HEK293T (cell line): ENCODE measurements around the gene AGBL1.

Experiments used
- CTCF ChIA-PET: fragments of 350-600 bp; formaldehyde crosslinking; extraction: SDS; loops from one replicate; lab custom pipeline; 2021; ENCODE audit warnings: antibody characterized with exemption, inconsistent platforms; lab: Yijun Ruan, JAX
- POLR2A ChIA-PET: fragments of 350-600 bp; formaldehyde crosslinking; extraction: SDS; loops from one replicate; lab custom pipeline; 2020; ENCODE audit warnings: antibody characterized with exemption, inconsistent platforms; lab: Yijun Ruan, JAX
- DNase-seq: peaks from one replicate; pipeline ENCODE4 v3.0.0; 2012; ENCODE audit warnings: mixed read lengths; ENCODE audit errors: extremely low spot score
- ARNT ChIP-seq: fragments of 450-650 bp; IDR thresholded peaks from 2 replicates; pipeline ENCODE4 v1.6.1; 2017; ENCODE audit warnings: mild to moderate bottlenecking
- BHLHE40 ChIP-seq: fragments of 450-650 bp; IDR thresholded peaks from 2 replicates; pipeline ENCODE4 v1.6.1; 2016; ENCODE audit warnings: mild to moderate bottlenecking, moderate library complexity, borderline replicate concordance
- CTBP1 ChIP-seq: fragments of 450-650 bp; IDR thresholded peaks from 2 replicates; pipeline ENCODE4 v1.6.1; 2016; ENCODE audit warnings: borderline replicate concordance
- ELF4 ChIP-seq: fragments of 450-650 bp; IDR thresholded peaks from 2 replicates; pipeline ENCODE4 v1.6.1; 2017; ENCODE audit warnings: antibody characterized with exemption
- FOXA1 ChIP-seq: fragments of 450-650 bp; IDR thresholded peaks from 2 replicates; pipeline ENCODE4 v1.6.1; 2016; ENCODE audit warnings: mild to moderate bottlenecking
- FOXK2 ChIP-seq: fragments of 450-650 bp; IDR thresholded peaks from 2 replicates; pipeline ENCODE4 v1.6.1; 2016; ENCODE audit warnings: mild to moderate bottlenecking
- FOXM1 ChIP-seq: fragments of 450-650 bp; IDR thresholded peaks from 2 replicates; pipeline ENCODE4 v1.6.1; 2017; ENCODE audit warnings: mild to moderate bottlenecking, borderline replicate concordance
- HDGF ChIP-seq: fragments of 450-650 bp; IDR thresholded peaks from 2 replicates; pipeline ENCODE4 v1.6.1; 2017; ENCODE audit warnings: antibody characterized with exemption, borderline replicate concordance
- L3MBTL2 ChIP-seq: fragments of 450-650 bp; conservative IDR thresholded peaks from 2 replicates; pipeline ENCODE4 v1.6.1; 2016; ENCODE audit warnings: mild to moderate bottlenecking
- LEF1 ChIP-seq: fragments of 450-650 bp; IDR thresholded peaks from 2 replicates; pipeline ENCODE4 v1.6.1; 2017; ENCODE audit warnings: mild to moderate bottlenecking, borderline replicate concordance
- NFRKB ChIP-seq: fragments of 450-650 bp; IDR thresholded peaks from 2 replicates; pipeline ENCODE4 v1.6.1; 2016; ENCODE audit warnings: mild to moderate bottlenecking, moderate library complexity
- PKNOX1 ChIP-seq: fragments of 450-650 bp; IDR thresholded peaks from 2 replicates; pipeline ENCODE4 v1.6.1; 2016
- SP1 ChIP-seq: fragments of 450-650 bp; IDR thresholded peaks from 2 replicates; pipeline ENCODE4 v1.6.1; 2017
- SUZ12 ChIP-seq: fragments of 450-650 bp; IDR thresholded peaks from 2 replicates; pipeline ENCODE4 v1.6.1; 2016; ENCODE audit warnings: mild to moderate bottlenecking
- TARDBP ChIP-seq: fragments of 450-650 bp; IDR thresholded peaks from 2 replicates; pipeline ENCODE4 v1.6.1; 2016
- ZNF384 ChIP-seq: fragments of 450-650 bp; IDR thresholded peaks from 2 replicates; pipeline ENCODE4 v1.6.1; 2016

Gene AGBL1

GRCh38 chr15:86135041-86135440 is 55.4 kb downstream of the AGBL1 start:
- TF ChIP-seq TARDBP: no peak
- no peak for TF ChIP-seq FOXK2
- TF ChIP-seq HDGF: no peak
- no peak for TF ChIP-seq ELF4
- no peak for TF ChIP-seq FOXA1
- TF ChIP-seq L3MBTL2: no peak
- TF ChIP-seq BHLHE40: no peak
- no peak for TF ChIP-seq NFRKB
- TF ChIP-seq SP1: no peak
- TF ChIP-seq ZNF384: no peak
- TF ChIP-seq PKNOX1: no peak
- no peak for TF ChIP-seq ARNT
- no peak for TF ChIP-seq LEF1
- ChIA-PET POLR2A (no interaction called here), CTCF (no interaction called here)
- DNase-seq: no peak

GRCh38 chr15:86136861-86137260 is 57.2 kb downstream of the AGBL1 start:
- POLR2A ChIA-PET: no interaction called here
- CTCF ChIA-PET: interaction anchor here (0.8 kb wide), 1 partner anchor 271 kb away, joined by 3 read pairs; no protein-coding TSS in a partner anchor
- DNase-seq: no peak
- no peak for TF ChIP-seq NFRKB
- TF ChIP-seq CTBP1: no peak
- no peak for TF ChIP-seq LEF1
- no peak for TF ChIP-seq TARDBP
- no peak for TF ChIP-seq L3MBTL2
- no peak for TF ChIP-seq FOXM1
- no peak for TF ChIP-seq HDGF

- TF ChIP-seq FOXM1 (no peak), FOXA1 (no peak), FOXK2 (no peak), SUZ12 (no peak), L3MBTL2 (no peak), TARDBP (no peak), ZNF384 (no peak), HDGF (no peak), NFRKB (no peak), ELF4 (no peak), ARNT (no peak), LEF1 (no peak), BHLHE40 (no peak), SP1 (no peak), PKNOX1 (no peak), CTBP1 (no peak)
- ChIA-PET POLR2A (no interaction called here), CTCF (no interaction called here)
- DNase-seq: no peak
Measured at GRCh38 chr15:86138798-86139197, 59.1 kb downstream of the AGBL1 start.

- POLR2A ChIA-PET: no interaction called here
- peak; percentile 67 for DNase-seq
- CTCF ChIA-PET: no interaction called here
- TF ChIP-seq PKNOX1: no peak
- TF ChIP-seq SUZ12: no peak
- no peak for TF ChIP-seq L3MBTL2
- TF ChIP-seq ZNF384: no peak
- no peak for TF ChIP-seq NFRKB
- TF ChIP-seq HDGF: no peak
Measured at GRCh38 chr15:86139828-86140227, 60.2 kb downstream of the AGBL1 start.

GRCh38 chr15:86154705-86155104 is 75.0 kb downstream of the AGBL1 start:
- POLR2A ChIA-PET: no interaction called here
- TF ChIP-seq TARDBP (no peak), HDGF (no peak), L3MBTL2 (no peak), FOXM1 (no peak), BHLHE40 (no peak), SUZ12 (no peak), SP1 (no peak), ELF4 (no peak), FOXA1 (no peak), NFRKB (no peak), CTBP1 (no peak), FOXK2 (no peak), ARNT (no peak), ZNF384 (no peak), LEF1 (no peak), PKNOX1 (no peak)
- CTCF ChIA-PET: no interaction called here
- no peak for DNase-seq

- TF ChIP-seq BHLHE40: no peak
- TF ChIP-seq PKNOX1: no peak
- TF ChIP-seq ARNT: no peak
- TF ChIP-seq FOXM1: no peak
- no peak for TF ChIP-seq ZNF384
- TF ChIP-seq SP1: no peak
- TF ChIP-seq SUZ12: no peak
- TF ChIP-seq ELF4: no peak
- TF ChIP-seq LEF1: no peak
- no peak for TF ChIP-seq TARDBP
- no peak for TF ChIP-seq HDGF
- no peak for TF ChIP-seq FOXK2
- TF ChIP-seq CTBP1: no peak
- TF ChIP-seq FOXA1: no peak
- TF ChIP-seq L3MBTL2: no peak
- TF ChIP-seq NFRKB: no peak
- DNase-seq: no peak
- ChIA-PET POLR2A (no interaction called here), CTCF (no interaction called here)
Measured at GRCh38 chr15:86155551-86155950, 75.9 kb downstream of the AGBL1 start.
